22Rv1 (cell line): ENCODE results near the gene ANGPTL2.

Experiments
- H3K27ac ChIP-seq: fragments of 450-650 bp; 2 replicates; pipeline ENCODE4 v1.5.1; 2017
- ZFX ChIP-seq: fragments of 450-650 bp; IDR thresholded peaks from 2 replicates; pipeline ENCODE4 v1.6.1; 2017; ENCODE audit warnings: antibody characterized with exemption, borderline replicate concordance
- TF ChIP-seq, protein P1 (sequence below): fragments of 450-650 bp; IDR thresholded peaks from 2 replicates; pipeline ENCODE4 v1.5.1; 2017; ENCODE audit warnings: mild to moderate bottlenecking

ANGPTL2 gene

GRCh38 chr9:127053960-127054359, 68.5 kb downstream of the ANGPTL2 start:
- TF ChIP-seq, protein P1, sequence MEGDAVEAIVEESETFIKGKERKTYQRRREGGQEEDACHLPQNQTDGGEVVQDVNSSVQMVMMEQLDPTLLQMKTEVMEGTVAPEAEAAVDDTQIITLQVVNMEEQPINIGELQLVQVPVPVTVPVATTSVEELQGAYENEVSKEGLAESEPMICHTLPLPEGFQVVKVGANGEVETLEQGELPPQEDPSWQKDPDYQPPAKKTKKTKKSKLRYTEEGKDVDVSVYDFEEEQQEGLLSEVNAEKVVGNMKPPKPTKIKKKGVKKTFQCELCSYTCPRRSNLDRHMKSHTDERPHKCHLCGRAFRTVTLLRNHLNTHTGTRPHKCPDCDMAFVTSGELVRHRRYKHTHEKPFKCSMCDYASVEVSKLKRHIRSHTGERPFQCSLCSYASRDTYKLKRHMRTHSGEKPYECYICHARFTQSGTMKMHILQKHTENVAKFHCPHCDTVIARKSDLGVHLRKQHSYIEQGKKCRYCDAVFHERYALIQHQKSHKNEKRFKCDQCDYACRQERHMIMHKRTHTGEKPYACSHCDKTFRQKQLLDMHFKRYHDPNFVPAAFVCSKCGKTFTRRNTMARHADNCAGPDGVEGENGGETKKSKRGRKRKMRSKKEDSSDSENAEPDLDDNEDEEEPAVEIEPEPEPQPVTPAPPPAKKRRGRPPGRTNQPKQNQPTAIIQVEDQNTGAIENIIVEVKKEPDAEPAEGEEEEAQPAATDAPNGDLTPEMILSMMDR, result no peak
- TF ChIP-seq ZFX, result no peak
- no peak overlapping the region for H3K27ac ChIP-seq

- no peak overlapping the region for H3K27ac ChIP-seq
- TF ChIP-seq, protein P1, result no peak
- TF ChIP-seq ZFX, result no peak
Measured at GRCh38 chr9:127053057-127053821, 69.2 kb downstream of the ANGPTL2 start.

DNA sequence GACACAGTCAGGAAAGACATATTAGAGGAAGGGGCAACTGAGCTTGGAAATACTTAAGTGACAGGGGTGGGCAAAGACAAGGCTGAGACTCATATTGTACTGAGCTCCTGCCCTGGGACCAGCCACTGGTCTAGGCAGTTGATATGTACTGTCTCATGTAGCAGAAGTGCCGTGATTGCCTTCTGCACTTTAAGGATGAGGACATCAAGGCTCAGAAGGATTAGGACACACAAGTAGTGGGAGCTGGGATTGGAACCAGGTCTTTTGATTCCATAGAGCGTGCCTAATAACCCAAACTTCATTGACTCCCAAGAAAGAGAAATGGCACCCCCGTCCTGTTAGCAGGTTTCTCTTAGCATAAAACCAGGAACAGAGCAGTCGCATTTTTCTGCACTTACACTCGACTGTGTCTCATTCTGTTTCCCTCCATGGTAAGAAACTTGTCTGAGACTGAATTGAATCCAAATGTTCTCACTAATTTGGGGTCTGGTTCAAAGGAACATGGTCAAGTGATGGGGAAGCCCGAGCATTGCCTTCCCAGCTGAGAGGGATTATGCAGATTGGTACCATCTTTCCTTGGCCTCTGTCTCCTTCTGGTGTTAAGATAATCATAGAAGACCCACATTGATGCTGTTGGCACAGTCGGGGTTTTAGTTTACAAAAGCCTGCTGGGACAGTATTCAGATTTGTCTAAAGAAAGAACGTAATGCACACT, 70.4 kb downstream of the ANGPTL2 start:
- no peak overlapping the region for H3K27ac ChIP-seq
- no peak for TF ChIP-seq ZFX
- TF ChIP-seq, protein P1, result no peak

GRCh38 chr9:127050591-127051001, 71.8 kb downstream of the ANGPTL2 start:
- no peak for TF ChIP-seq ZFX
- TF ChIP-seq, protein P1, result no peak
- H3K27ac ChIP-seq, result no peak overlapping the region

DNA sequence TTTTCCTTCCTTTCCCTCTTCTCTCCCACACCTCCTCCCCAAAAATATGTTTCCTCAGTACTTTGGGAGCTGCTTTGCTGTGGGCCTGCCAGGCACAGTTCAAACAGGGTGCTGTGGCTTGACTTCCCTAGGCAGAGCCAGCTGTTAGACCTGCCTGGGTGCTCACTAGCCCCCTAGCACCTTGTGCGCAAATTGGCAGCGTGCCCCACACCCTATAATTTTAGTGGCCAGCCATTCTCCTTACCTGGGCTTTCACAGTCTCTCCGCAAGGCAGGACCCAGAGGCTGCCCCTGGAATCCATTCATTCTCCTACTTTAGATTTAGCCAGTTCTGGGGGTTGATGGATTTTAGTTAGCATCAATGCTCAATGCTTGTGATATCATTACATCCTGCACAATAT, 72.3 kb downstream of the ANGPTL2 start:
- TF ChIP-seq, protein P1, result no peak
- TF ChIP-seq ZFX, result no peak
- H3K27ac ChIP-seq, result no peak overlapping the region

DNA sequence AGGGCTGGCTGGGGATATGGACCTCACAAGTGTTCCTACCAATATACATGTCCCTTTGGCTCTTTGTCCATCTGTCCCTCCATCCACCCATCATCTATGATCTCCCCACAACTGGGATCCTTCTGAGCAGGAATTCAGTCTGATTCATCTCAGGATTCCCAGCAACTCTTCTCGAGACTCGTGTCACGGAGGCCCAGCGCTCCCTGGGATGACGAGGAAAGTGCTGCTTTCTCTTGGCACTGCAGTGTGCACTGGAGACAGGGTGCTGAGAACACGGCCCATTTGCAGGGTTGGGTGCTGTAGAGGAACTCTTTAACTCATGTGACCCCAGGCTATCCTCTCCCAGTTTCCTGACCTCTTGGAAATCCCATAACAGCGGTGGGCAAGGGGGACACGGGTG, 72.9 kb downstream of the ANGPTL2 start:
- H3K27ac ChIP-seq, result no peak overlapping the region
- TF ChIP-seq, protein P1, result no peak
- no peak for TF ChIP-seq ZFX

DNA sequence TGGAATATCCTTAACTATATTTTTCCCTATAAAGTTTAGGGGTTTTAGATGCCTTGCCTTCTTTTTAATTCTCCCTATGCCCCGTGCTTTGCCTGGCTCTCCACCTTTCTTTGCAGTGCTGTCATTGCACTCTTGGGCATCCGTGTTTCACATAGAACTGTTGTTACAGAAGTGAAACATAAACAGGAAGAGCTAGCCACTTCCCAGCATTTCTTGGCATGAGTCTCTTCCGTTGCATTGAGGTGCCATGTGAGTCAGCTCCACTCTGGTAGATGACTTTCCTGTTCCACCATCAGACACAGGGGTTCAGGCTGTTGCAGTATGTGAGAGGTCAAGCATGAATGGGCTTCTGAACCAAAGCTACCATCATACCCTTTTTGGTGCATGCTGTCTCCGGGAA, 73.4 kb downstream of the ANGPTL2 start:
- TF ChIP-seq, protein P1, result no peak
- no peak for TF ChIP-seq ZFX
- H3K27ac ChIP-seq, result no peak overlapping the region
